Retina (tissue), 1 donor: ENCODE results near the gene ERBB4.
A peak's percentile ranks its signal among the peaks of the same experiment; 100 is the strongest.

Experiments
- DNase-seq: peaks from one replicate; pipeline ENCODE4 v3.0.0-alpha.2; 2016

The ERBB4 gene

GRCh38 chr2:212359425-212360067, 179.1 kb downstream of the ERBB4 start:
- DNase-seq, result no peak

- no peak for DNase-seq
Measured at GRCh38 chr2:212357606-212358005, 181.0 kb downstream of the ERBB4 start.

GRCh38 chr2:212354382-212354781, 184.2 kb downstream of the ERBB4 start:
- DNase-seq, result no peak

- no peak for DNase-seq
Measured at GRCh38 chr2:212348501-212348900, 190.1 kb downstream of the ERBB4 start.

- DNase-seq, result no peak
Measured at GRCh38 chr2:212346865-212347264, 191.7 kb downstream of the ERBB4 start.

GRCh38 chr2:212345966-212346365, 192.6 kb downstream of the ERBB4 start:
- no peak for DNase-seq

GRCh38 chr2:212344131-212344530, 194.5 kb downstream of the ERBB4 start:
- no peak for DNase-seq

- DNase-seq, result no peak
Measured at GRCh38 chr2:212343167-212343566, 195.4 kb downstream of the ERBB4 start.

- DNase-seq, result no peak
Measured at GRCh38 chr2:212337486-212338343, 200.9 kb downstream of the ERBB4 start.

- DNase-seq, result no peak
Measured at GRCh38 chr2:212337036-212337435, 201.6 kb downstream of the ERBB4 start.

GRCh38 chr2:212330263-212330662, 208.3 kb downstream of the ERBB4 start:
- DNase-seq, result no peak

GRCh38 chr2:212328712-212329496, 209.7 kb downstream of the ERBB4 start:
- no peak for DNase-seq

- DNase-seq, result no peak
Measured at GRCh38 chr2:212328136-212328535, 210.5 kb downstream of the ERBB4 start.

GRCh38 chr2:212327171-212327809, 211.3 kb downstream of the ERBB4 start:
- DNase-seq, result no peak

GRCh38 chr2:212318636-212319035, 220.0 kb downstream of the ERBB4 start:
- DNase-seq, result no peak

- no peak for DNase-seq
Measured at GRCh38 chr2:212314680-212315079, 223.9 kb downstream of the ERBB4 start.

GRCh38 chr2:212311807-212312404, 226.7 kb downstream of the ERBB4 start:
- DNase-seq, result no peak

- no peak for DNase-seq
Measured at GRCh38 chr2:212299943-212300342, 238.7 kb downstream of the ERBB4 start.

GRCh38 chr2:212299333-212299732, 239.3 kb downstream of the ERBB4 start:
- no peak for DNase-seq

- no peak for DNase-seq
Measured at GRCh38 chr2:212295571-212295970, 243.0 kb downstream of the ERBB4 start.

GRCh38 chr2:212294816-212295215, 243.8 kb downstream of the ERBB4 start:
- DNase-seq, result peak; percentile 44

GRCh38 chr2:212289301-212289700, 249.3 kb downstream of the ERBB4 start:
- DNase-seq, result no peak

- no peak for DNase-seq
Measured at GRCh38 chr2:212288308-212288707, 250.3 kb downstream of the ERBB4 start.
